ENCODE results near the gene NDUFA5. TPM values are rescaled to one million over a fixed set of nuclear protein-coding genes. Genes with fewer than 3 reads are reported as not detected.

The NDUFA5 gene
- total and polyA plus RNA-seq, 2 experiments from 2014 or later = 55.2 to 207 TPM

GRCh38 chr7:123494193-123494796, 63.3 kb downstream of the NDUFA5 start:
- Histone ChIP-seq H4K20me1 (replicated peaks; ENCODE audit: insufficient read depth) (no peaks in the 10 kb centered on the region), H3K4me1 (ENCODE audit: insufficient read depth) (0 out of 2 replicates have a peak, but pooled peaks cover 4% of the 10 kb centered on the region), H3K9me2 (ENCODE audit: insufficient read depth) (0 out of 2 replicates have a peak, but pooled peaks cover under 1% of the 10 kb centered on the region), H3K4me2 (no peak overlapping the region), H3K4me3 (no peak overlapping the region), H3K79me2 (replicated peaks; ENCODE audit: insufficient read depth) (no peaks in the 10 kb centered on the region), H3F3A (replicated peaks; ENCODE audit: low read depth) (no peaks in the 10 kb centered on the region), H2AFZ (no peak overlapping the region), H3K36me3 (ENCODE audit: insufficient read depth) (no peaks in the 10 kb centered on the region), H3K27me3 (ENCODE audit: insufficient read depth) (no peaks in the 10 kb centered on the region), H3K27ac (ENCODE audit: low read depth) (no peak overlapping the region)
- Mint-ChIP-seq H3K4me1 (peaks cover 10% of the 10 kb centered on the region; the same call in 2 of the 3 replicates), H3K27ac (no peak overlapping the region), H3K36me3 (ENCODE audit: low read depth) (no peaks in the 10 kb centered on the region), H3K4me3 (no peak overlapping the region), H3K9me3 (no peaks in the 10 kb centered on the region), H3K27me3 (ENCODE audit: insufficient read depth, low read depth, poor library complexity) (no peaks in the 10 kb centered on the region)
- peak; percentile 53 for DNase-seq (ENCODE audit: low spot score)
- no peak for ATAC-seq
- no peak for TF ChIP-seq ZNF114 (CRISPR knock-in tag; IDR thresholded peaks at IDR 0.05)
- TF ChIP-seq, protein P1, sequence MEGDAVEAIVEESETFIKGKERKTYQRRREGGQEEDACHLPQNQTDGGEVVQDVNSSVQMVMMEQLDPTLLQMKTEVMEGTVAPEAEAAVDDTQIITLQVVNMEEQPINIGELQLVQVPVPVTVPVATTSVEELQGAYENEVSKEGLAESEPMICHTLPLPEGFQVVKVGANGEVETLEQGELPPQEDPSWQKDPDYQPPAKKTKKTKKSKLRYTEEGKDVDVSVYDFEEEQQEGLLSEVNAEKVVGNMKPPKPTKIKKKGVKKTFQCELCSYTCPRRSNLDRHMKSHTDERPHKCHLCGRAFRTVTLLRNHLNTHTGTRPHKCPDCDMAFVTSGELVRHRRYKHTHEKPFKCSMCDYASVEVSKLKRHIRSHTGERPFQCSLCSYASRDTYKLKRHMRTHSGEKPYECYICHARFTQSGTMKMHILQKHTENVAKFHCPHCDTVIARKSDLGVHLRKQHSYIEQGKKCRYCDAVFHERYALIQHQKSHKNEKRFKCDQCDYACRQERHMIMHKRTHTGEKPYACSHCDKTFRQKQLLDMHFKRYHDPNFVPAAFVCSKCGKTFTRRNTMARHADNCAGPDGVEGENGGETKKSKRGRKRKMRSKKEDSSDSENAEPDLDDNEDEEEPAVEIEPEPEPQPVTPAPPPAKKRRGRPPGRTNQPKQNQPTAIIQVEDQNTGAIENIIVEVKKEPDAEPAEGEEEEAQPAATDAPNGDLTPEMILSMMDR (conservative IDR thresholded peaks at IDR 0.05; ENCODE audit: low read depth in 2 of 2) = peak in 1 of 2 experiments; percentile 89; a peak in 3 of 4 replicates

DNA sequence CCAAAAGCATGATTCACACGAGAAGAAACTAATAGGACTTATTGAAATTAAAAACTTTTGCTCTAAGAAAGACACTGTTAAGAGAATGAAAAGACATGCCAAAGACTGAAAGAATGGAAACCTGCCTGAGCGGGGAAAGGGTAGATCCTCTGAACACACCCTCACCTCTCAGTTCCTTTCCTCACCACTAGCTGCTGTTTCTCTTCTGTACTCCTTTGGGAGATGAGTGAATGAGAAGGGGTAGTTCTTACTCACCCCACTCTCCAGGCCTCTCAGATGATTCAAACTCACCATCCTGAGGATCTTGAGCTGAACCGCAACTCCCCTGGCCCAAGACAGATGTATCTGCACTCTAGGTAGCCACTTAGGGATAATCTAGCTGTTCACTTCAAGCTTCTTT, 65.1 kb downstream of the NDUFA5 start:
- H3K27ac ChIP-seq (ENCODE audit: low read depth) = no peak overlapping the region
- no peak overlapping the region for H3K27ac Mint-ChIP-seq
- H2AFZ ChIP-seq = peak overlapping the region; percentile 7; the same call in 1 of the 2 replicates
- no peaks in the 10 kb centered on the region for H3F3A ChIP-seq (replicated peaks; ENCODE audit: low read depth)
- H3K9me3 Mint-ChIP-seq = no peaks in the 10 kb centered on the region
- H3K36me3 ChIP-seq (ENCODE audit: insufficient read depth) = no peaks in the 10 kb centered on the region
- H4K20me1 ChIP-seq (replicated peaks; ENCODE audit: insufficient read depth) = no peaks in the 10 kb centered on the region
- H3K4me3 Mint-ChIP-seq = no peak overlapping the region
- no peaks in the 10 kb centered on the region for H3K27me3 Mint-ChIP-seq (ENCODE audit: insufficient read depth, low read depth, poor library complexity)
- ATAC-seq (peak; percentile 92), DNase-seq (ENCODE audit: low spot score) (peak; percentile 38)
- H3K4me3 ChIP-seq = no peak overlapping the region
- H3K4me1 Mint-ChIP-seq = peaks cover 2% of the 10 kb centered on the region; the same call in 1 of the 3 replicates
- H3K79me2 ChIP-seq (replicated peaks; ENCODE audit: insufficient read depth) = no peaks in the 10 kb centered on the region
- TF ChIP-seq ZNF114 (CRISPR knock-in tag; IDR thresholded peaks at IDR 0.05) (no peak), EZH2phosphoT487 (IDR thresholded peaks at IDR 0.05; ENCODE audit: unreplicated experiment) (no peak), EZH2 (IDR thresholded peaks at IDR 0.05; ENCODE audit: low read depth, unreplicated experiment) (no peak), CREB1 (CRISPR knock-in tag; IDR thresholded peaks at IDR 0.05; ENCODE audit: low read depth) (no peak)
- TF ChIP-seq, protein P2, sequence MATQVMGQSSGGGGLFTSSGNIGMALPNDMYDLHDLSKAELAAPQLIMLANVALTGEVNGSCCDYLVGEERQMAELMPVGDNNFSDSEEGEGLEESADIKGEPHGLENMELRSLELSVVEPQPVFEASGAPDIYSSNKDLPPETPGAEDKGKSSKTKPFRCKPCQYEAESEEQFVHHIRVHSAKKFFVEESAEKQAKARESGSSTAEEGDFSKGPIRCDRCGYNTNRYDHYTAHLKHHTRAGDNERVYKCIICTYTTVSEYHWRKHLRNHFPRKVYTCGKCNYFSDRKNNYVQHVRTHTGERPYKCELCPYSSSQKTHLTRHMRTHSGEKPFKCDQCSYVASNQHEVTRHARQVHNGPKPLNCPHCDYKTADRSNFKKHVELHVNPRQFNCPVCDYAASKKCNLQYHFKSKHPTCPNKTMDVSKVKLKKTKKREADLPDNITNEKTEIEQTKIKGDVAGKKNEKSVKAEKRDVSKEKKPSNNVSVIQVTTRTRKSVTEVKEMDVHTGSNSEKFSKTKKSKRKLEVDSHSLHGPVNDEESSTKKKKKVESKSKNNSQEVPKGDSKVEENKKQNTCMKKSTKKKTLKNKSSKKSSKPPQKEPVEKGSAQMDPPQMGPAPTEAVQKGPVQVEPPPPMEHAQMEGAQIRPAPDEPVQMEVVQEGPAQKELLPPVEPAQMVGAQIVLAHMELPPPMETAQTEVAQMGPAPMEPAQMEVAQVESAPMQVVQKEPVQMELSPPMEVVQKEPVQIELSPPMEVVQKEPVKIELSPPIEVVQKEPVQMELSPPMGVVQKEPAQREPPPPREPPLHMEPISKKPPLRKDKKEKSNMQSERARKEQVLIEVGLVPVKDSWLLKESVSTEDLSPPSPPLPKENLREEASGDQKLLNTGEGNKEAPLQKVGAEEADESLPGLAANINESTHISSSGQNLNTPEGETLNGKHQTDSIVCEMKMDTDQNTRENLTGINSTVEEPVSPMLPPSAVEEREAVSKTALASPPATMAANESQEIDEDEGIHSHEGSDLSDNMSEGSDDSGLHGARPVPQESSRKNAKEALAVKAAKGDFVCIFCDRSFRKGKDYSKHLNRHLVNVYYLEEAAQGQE (IDR thresholded peaks at IDR 0.05; ENCODE audit: unreplicated experiment) = no peak
- TF ChIP-seq, protein P1 (conservative IDR thresholded peaks at IDR 0.05; ENCODE audit: low read depth in 2 of 2) = peak in 1 of 2 experiments; percentile 1; a peak in 1 of 4 replicates
- H3K4me1 ChIP-seq (ENCODE audit: insufficient read depth) = no peaks in the 10 kb centered on the region
- H3K27me3 ChIP-seq (ENCODE audit: insufficient read depth) = no peaks in the 10 kb centered on the region
- H3K36me3 Mint-ChIP-seq (ENCODE audit: low read depth) = no peaks in the 10 kb centered on the region
- H3K9me2 ChIP-seq (ENCODE audit: insufficient read depth) = no peaks in the 10 kb centered on the region
- no peak overlapping the region for H3K4me2 ChIP-seq

Other genes with a start within 250 kb of the NDUFA5 start
- gene IQUB, start 23.2 kb downstream of the NDUFA5 start, total RNA-seq (2014; rRNA removed; shearing (Covaris generic)) = 1.1 and 1.6 TPM in 2 replicates
- 0.57 and 0.79 TPM in 2 replicates for gene IQUB, start 23.2 kb downstream of the NDUFA5 start, polyA plus RNA-seq (2016; fragmentation: Nextera tagmentation; extraction: Ambion mirVana)
- not detected in 2 replicates for gene ASB15, start 44.0 kb upstream of the NDUFA5 start, total RNA-seq (2014; rRNA removed; shearing (Covaris generic))
- gene ASB15, start 44.0 kb upstream of the NDUFA5 start, polyA plus RNA-seq (2016; fragmentation: Nextera tagmentation; extraction: Ambion mirVana) = not detected in 2 replicates
- gene LMOD2, start 98.0 kb upstream of the NDUFA5 start, total RNA-seq (2014; rRNA removed; shearing (Covaris generic)) = not detected in 2 replicates
- gene LMOD2, start 98.0 kb upstream of the NDUFA5 start, polyA plus RNA-seq (2016; fragmentation: Nextera tagmentation; extraction: Ambion mirVana) = not detected in 2 replicates
- 45.3 and 57.0 TPM in 2 replicates for gene WASL, start 191.2 kb upstream of the NDUFA5 start, total RNA-seq (2014; rRNA removed; shearing (Covaris generic))
- gene WASL, start 191.2 kb upstream of the NDUFA5 start, polyA plus RNA-seq (2016; fragmentation: Nextera tagmentation; extraction: Ambion mirVana) = 35.6 and 36.4 TPM in 2 replicates